Stimulated activated CD8-positive, alpha-beta memory T cell treated with anti-CD3 and anti-CD28 coated beads, Interleukin-7, amount 100 ng/mL, for 24 hours (primary cell): ENCODE measurements around the gene CCDC112.
"Not testable (repeated sequence)": the region's sequence is repeated elsewhere in the genome, so short reads cannot be mapped to it uniquely, and the experiment has no call there.

ENCODE experiments used
- DNase-seq: peaks from one replicate; pipeline ENCODE4 v3.0.0-alpha.2; 2020; ENCODE audit warnings: low read depth

The CCDC112 gene

GRCh38 chr5:115296124-115297022 is at the start of gene CCDC112:
TSS of gene CCDC112 (minus strand) at chr5:115296654. CDS start at chr5:115296543, 111 bp downstream.
- DNase-seq = peak; percentile 68

GRCh38 chr5:115345344-115345743 is 48.9 kb upstream of the CCDC112 start:
- no peak for DNase-seq

- DNase-seq = no peak
Observed at GRCh38 chr5:115343855-115344254, 47.4 kb upstream of the CCDC112 start.

GRCh38 chr5:115342590-115343377 is 46.3 kb upstream of the CCDC112 start:
- DNase-seq = no peak

GRCh38 chr5:115341745-115342144 is 45.3 kb upstream of the CCDC112 start:
- DNase-seq = no peak

- DNase-seq = no peak
Observed at GRCh38 chr5:115338851-115339250, 42.4 kb upstream of the CCDC112 start.

GRCh38 chr5:115337882-115338281 is 41.4 kb upstream of the CCDC112 start:
- no peak for DNase-seq

- no peak for DNase-seq
Observed at GRCh38 chr5:115336964-115337363, 40.5 kb upstream of the CCDC112 start.

- no peak for DNase-seq
Observed at GRCh38 chr5:115336201-115336720, 39.8 kb upstream of the CCDC112 start.

- DNase-seq = no peak
Observed at GRCh38 chr5:115335301-115335700, 38.8 kb upstream of the CCDC112 start.

- DNase-seq = no peak
Observed at GRCh38 chr5:115333164-115333563, 36.7 kb upstream of the CCDC112 start.

- DNase-seq = no peak
Observed at GRCh38 chr5:115330830-115331229, 34.4 kb upstream of the CCDC112 start.

GRCh38 chr5:115329475-115329874 is 33.0 kb upstream of the CCDC112 start:
- DNase-seq = no peak

GRCh38 chr5:115328617-115329274 is 32.3 kb upstream of the CCDC112 start:
- DNase-seq = not testable (repeated sequence)

- DNase-seq = no peak
Observed at GRCh38 chr5:115325296-115325959, 29.0 kb upstream of the CCDC112 start.

GRCh38 chr5:115324021-115324420 is 27.6 kb upstream of the CCDC112 start:
- no peak for DNase-seq

- DNase-seq = no peak
Observed at GRCh38 chr5:115322729-115323128, 26.3 kb upstream of the CCDC112 start.

- DNase-seq = no peak
Observed at GRCh38 chr5:115321309-115321708, 24.9 kb upstream of the CCDC112 start.

GRCh38 chr5:115320515-115320914 is 24.1 kb upstream of the CCDC112 start:
- no peak for DNase-seq

GRCh38 chr5:115320006-115320405 is 23.6 kb upstream of the CCDC112 start:
- DNase-seq = no peak

GRCh38 chr5:115319007-115319406 is 22.6 kb upstream of the CCDC112 start:
- no peak for DNase-seq

GRCh38 chr5:115317736-115318135 is 21.3 kb upstream of the CCDC112 start:
- no peak for DNase-seq
